Suppressor macrophage (primary cell): Measurements from ENCODE around the gene TMPRSS2.

Experiments used
- DNase-seq, 4 experiments: peaks; one replicate each; pipeline ENCODE4 v3.0.0-alpha.2; 2020 to 2022

Gene TMPRSS2

DNA sequence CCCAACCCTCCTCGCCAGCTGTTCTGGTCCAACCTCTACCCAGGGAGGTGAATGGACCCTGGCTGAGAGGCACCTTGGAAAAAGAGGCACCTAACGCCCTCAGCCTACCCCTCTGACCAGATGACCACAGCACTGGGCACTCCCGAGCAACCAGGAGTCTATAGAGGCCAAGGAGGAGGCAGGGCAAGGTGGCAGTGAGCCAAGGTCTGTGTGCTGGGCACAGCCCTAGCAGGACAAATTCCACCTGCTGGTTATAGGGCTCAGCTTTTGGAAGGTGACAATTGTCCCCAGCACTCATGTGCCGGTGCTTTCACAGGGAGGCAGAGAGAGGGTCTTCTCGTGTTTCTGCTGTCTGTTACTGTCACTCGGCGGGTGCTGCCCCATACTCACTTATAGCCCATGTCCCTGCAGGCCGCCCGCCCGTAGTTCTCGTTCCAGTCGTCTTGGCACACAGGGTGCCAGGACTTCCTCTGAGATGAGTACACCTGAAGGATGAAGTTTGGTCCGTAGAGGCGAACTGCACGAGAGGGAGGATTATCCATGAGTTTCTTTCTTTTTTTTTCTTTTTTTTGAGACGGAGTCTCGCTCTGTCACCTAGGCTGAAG, 27.8 kb downstream of the TMPRSS2 start:
- no peak for DNase-seq

GRCh38 chr21:41479686-41480085, 28.3 kb downstream of the TMPRSS2 start:
- DNase-seq = no peak

- no peak for DNase-seq
These were observed 29.4 kb downstream of the TMPRSS2 start for GRCh38 chr21:41478319-41479177.

DNA sequence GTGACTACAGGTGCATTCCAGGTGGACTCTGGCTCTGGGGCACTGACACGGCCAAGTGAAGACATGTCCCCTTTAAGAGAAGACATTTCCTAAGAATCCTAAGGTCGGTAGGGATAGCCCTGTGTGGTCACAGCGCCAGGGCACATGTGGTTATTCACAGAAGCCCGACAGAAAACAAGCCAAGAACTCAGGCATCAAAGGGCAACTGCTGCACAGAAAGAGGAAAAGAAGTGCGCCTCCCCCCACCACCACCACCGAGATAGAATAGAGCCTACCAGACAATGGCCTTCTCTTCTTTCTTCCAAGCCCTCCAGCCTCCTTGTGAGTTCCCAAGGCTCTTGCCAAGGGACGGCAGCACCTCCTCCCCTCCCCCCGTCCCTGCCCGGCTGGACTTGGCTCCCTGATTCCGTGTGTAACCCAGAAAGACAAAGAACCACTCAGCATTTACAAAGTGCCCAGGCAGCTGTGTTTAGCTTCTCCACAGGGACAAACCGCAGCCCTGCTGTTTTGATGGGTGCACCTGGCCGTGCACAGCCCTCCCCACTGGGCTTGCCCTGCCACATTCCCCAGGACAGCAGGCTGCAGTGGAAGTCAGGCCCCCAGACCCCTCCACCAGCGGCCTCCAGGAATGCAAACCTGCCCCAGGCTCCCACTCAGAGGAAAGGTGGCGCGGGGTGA, 30.2 kb downstream of the TMPRSS2 start:
- DNase-seq = no peak

- DNase-seq = no peak
These were observed 32.1 kb downstream of the TMPRSS2 start for GRCh38 chr21:41475714-41476420.

- DNase-seq = no peak
These were observed 35.0 kb downstream of the TMPRSS2 start for GRCh38 chr21:41472753-41473548.

GRCh38 chr21:41470054-41470453, 37.9 kb downstream of the TMPRSS2 start:
- DNase-seq = no peak

DNA sequence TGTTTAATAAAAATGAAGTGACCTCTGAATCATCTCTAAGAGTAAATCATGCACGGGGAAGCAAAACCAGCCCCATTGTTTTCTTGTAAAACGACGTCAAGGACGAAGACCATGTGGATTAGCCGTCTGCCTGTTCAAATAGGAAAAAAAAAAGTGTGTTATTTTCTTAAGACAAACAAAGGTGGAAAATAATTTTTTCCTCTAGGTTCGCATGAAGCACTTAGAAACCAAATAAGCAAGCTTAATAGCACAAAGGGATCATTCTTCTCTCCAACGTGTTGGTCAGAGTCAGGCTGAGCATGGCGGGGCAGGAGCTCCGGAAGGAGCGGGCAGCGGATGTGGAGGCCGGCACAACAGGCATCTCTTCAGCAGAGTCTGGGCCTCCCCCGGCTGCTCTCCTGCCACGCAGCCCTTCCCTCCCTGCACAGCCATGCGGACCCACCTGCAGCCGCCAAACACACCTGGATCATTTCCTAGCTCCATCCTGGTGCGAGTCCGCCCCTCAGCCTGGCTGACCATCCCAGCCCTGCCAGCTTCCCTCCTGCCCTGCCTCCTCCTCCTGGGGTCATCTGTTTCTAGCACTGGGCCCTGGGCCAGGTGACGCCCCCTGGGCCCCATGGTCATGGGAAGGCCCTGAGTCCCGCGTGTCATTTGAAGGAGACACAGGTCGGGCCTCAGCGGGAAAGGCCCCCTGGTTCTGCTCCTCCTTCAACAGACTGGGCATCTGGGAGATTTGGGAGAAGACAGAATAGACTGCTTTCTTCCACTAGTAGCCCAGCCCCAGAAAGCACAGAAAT, 41.7 kb downstream of the TMPRSS2 start:
- no peak for DNase-seq

GRCh38 chr21:41465176-41465781, 42.7 kb downstream of the TMPRSS2 start:
- DNase-seq = no peak

- DNase-seq = peak; percentile 75 to 88 (median 83)
These were observed 47.1 kb downstream of the TMPRSS2 start for GRCh38 chr21:41460578-41461527.

DNA sequence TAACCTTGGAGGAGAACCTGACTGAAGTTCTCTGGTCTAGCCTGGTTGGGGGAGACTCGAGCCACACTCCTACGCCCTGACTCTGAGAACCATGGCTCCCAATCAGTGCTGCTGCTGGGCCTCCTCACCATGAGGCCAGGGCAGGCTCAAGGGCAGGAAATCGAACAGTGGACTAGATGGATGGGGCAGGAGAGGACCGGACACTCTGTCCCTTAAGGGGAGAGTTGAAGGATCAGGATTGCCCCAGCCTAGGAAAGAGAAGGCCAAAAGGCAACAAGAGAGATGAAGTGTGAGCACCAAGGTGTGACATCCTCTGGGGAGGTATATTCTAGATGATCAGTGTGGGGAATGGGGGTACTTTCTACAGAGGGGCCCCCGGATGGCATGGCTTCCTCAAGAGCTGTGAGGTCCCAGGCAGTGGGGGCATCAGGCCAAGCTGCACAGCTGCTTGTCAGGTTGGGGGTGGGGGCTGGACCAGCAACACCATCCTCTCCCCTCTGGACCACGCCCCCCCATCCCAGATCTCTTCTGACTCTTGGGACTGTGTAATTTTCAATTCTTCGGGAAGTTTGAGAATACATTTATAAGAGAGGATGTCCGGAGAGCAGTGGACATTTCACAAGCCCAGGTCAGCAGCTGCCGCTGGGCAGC, 47.9 kb downstream of the TMPRSS2 start:
- DNase-seq = no peak

- no peak for DNase-seq
These were observed 49.4 kb downstream of the TMPRSS2 start for GRCh38 chr21:41458559-41458958.

DNA sequence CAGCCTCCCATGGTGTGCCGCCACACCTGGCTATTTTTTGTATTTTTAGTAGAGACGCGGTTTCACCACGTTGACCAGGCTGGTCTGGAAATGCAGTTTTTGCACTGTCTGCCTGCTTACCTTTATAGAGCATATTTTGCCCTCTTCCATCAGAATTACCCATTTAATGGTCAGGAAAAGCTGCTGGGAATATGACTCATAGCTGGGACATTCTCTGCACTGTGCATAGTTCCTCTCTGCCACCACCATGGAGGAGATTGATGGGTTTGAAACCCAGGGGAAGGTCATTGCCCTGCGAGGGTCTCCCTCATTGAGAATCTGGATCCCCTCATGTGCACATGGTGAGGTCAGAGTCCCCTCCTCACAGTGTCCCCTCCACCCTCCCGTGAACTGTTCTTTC, 49.8 kb downstream of the TMPRSS2 start:
- DNase-seq = no peak

DNA sequence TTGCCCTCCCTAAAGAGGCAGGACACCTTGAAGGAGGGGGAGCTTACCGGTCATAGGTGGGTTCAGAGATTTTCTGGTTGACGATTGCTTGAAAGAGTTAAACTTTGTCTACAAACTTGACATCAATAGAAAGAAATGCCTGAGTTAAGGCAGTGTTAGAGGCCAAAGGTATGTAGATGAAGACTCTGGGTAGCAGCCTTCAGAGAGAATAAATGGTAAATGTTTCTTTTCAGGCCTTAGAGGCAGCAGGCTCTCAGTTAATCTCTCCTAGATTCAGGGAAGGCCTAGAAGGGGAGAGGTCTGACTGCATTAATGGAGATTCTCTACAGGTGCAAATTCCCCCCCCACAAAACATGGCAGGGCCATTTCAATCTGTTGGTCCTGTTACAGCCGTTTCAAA, 54.2 kb downstream of the TMPRSS2 start:
- no peak for DNase-seq

DNA sequence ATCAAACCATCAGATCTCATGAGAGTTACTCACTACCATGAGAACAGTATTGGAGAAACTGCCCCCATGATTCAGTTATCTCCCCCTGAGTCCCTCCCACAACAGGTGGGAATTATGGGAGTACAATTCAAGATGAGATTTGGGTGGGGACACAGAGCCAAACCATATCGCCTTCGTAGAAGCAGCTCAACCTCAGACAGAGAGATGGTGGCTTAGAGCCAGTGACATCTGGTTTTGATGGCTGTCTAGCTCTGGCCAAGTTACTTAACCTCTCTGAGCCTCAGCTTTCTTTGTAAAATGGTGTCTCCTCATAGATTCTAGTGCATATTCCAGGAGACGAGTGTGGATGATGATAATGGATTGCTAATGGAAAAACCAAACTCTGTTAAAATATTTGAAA, 54.8 kb downstream of the TMPRSS2 start:
- DNase-seq = no peak

- no peak for DNase-seq
These were observed 55.9 kb downstream of the TMPRSS2 start for GRCh38 chr21:41451753-41452676.

GRCh38 chr21:41449613-41450012, 58.3 kb downstream of the TMPRSS2 start:
- DNase-seq = no peak

DNA sequence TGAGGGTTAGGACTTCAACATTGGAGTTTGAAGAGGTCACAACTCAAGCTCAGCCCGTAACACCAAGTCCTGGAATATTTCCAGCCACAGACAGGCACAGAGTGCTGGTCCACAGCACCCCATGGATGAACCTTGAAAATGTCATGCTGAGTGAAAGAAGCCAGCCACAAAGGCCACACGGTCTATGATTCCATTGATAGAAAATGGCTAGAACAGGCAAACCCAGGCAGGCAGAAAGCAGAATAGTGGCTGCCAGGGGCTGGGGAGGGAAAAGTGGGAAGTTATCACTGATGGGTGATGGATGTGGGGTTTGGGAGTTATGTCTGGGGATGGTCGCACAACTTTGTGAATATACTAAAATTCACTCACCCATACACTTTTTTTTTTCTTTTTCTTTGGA, 60.6 kb downstream of the TMPRSS2 start:
- DNase-seq = no peak
